Uterine smooth muscle cell (primary cell): ENCODE measurements around the gene PPIA. TPM values are rescaled to one million over a fixed set of nuclear protein-coding genes. Genes with fewer than 3 reads are reported as not detected.

Experiments
- total RNA-seq: library from RNA; depleted of rRNA; stranded (reverse); fragments of >200 nt; gene quantifications from 2 replicates; pipeline ENCODE4 v1.2.3, GENCODE V29; 2014

PPIA gene
- total RNA-seq = 2,207 and 2,725 TPM in 2 replicates

DNA sequence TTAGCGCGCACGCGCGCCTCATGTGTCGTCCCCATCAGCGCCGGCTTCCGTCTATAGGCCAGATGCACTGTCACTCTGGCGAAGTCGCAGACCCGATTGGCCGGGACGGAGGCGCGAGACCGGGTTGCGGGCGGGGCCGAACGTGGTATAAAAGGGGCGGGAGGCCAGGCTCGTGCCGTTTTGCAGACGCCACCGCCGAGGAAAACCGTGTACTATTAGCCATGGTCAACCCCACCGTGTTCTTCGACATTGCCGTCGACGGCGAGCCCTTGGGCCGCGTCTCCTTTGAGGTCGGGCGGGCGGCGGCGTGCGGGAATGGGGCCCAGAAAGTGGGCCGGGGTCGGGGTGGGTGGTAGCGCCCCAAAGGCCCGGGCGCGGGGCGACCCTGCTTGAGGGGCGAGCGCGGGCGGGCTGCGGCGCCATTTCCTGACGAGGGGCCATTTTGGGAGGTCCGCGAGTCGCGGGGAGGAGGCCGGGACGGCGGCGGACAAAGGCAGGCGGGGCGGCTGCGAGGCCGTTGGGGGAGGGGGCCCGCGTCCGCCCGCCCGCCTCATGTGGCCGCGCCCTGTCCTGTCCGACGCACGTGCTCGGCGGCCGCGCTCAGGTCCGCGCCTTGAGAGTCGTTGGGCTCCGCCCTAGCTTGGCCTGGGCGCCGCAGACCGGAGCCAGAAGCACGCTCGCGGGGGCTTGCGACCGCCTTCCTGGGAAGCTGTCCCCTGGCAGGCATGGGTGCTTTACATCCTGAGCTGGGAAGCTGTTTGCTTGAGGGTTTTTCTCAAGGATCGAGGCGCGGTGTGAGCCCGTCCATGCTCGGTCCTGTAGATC is at the start of gene PPIA:
PPIA (plus strand) TSS at position 178 of the 825 bp plus-strand sequence; CDS start at position 222, 44 bp downstream.

DNA sequence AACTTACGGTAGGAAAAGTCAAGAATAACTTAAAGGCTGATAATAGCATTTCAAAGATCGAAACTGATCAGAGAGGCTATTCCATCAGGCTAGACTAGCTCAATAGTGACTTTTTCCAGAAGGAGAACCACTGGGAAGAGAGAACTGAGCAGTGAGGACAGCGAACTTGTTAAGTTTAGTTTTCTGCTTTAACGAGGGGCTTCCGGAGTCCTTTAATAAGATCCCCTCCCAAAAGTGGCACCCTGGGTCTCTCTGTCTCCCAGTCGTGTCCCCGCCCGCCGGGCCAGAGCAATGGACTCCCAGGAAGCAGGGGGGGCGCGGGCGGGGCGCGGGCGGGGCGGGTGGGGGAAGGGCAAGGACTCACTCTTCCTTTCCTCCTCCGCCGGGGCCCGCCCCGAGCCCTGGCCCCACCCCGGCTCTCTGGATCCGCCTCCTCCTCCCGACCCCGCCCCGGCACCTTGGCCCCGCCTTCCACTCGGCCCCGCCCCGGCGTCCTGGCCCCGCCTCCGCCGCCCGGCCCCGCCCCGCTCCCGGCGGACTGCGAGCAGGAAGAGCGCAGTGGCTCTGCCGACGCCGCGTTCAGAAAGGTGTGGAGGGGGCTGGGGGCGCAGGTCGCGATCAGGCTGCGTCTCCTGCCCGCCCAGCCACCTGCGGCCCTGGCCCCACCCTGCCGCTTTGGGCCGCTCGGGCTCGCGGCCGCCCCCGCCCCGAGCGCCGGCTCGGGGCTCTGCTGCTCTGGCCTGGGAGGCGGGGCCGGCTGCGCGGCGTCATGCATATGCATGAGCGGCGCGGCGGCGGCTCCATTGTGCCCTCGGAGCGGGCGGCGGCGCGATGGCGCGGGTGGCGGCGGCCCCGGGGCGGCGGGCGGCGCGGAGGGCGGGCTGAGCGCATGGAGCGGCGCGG is 48.2 kb upstream of the PPIA start, which contains the start of gene ZMIZ2:
ZMIZ2 (plus strand) TSS at position 803 of the 903 bp plus-strand sequence. CDS start 7,403 bp downstream, outside the sequence.

DNA sequence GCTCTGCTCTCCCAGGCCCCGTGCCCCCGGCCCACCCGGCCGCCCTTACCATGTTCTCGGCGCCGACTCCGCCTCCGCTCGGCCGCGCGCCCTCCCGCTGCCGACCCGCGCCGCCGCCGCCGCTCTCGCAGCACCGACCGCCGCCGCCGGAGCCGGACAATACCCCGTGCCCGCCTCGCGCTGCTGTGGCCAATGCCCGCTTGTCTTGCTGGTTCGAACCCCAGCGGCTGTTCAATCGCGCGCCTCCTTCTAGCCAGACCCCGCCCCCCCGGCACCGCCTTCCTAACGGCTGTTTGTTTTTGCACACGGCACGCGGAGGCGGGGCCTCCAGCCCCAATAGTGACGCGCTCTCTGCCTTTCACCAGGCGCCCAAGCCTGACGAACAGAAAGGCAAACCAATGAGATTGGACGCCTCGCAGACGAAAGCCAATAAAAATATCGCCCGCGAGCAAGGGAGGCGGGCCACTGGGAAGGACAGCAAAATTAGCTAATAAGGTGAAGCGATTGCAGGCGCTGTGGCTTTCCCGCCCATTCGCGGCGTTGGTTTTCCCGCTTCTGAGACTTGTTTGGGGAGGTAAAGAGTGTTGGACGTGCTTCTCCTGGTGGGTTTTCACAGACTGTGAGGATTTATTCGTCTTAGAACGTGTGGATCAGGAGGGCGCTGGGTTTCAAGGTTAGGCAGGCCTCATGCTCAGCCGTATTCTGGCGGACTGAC is 51.6 kb downstream of the PPIA start, which contains the start of gene H2AZ2:
H2AZ2 (minus strand) TSS at position 168 of the 715 bp plus-strand sequence; CDS start at position 52, 116 bp downstream.

Other genes with a start within 250 kb of the PPIA start
- gene DDX56, start 222.8 kb upstream of the PPIA start, total RNA-seq = 46.9 and 64.2 TPM in 2 replicates
- 151 and 160 TPM in 2 replicates for gene TMED4, start 214.4 kb upstream of the PPIA start, total RNA-seq
- gene OGDH, start 190.1 kb upstream of the PPIA start, total RNA-seq = 74.5 and 81.0 TPM in 2 replicates
- 7.2 and 9.5 TPM in 2 replicates for gene ZMIZ2, start 47.8 kb upstream of the PPIA start, total RNA-seq
- 157 and 326 TPM in 2 replicates for gene H2AZ2, start 51.4 kb downstream of the PPIA start, total RNA-seq
- 20.9 and 25.0 TPM in 2 replicates for gene PURB, start 88.8 kb downstream of the PPIA start, total RNA-seq
- gene MYO1G, start 182.3 kb downstream of the PPIA start, total RNA-seq = 0.11 and 0.12 TPM in 2 replicates
- 56.0 and 88.0 TPM in 2 replicates for gene CCM2, start 203.5 kb downstream of the PPIA start, total RNA-seq